Suppressor macrophage treated with lipopolysaccharide for 4 hours (primary cell): ENCODE results near the gene PDE2A.
A peak's percentile ranks its signal among the peaks of the same experiment; 100 is the strongest.
"Not testable (repeated sequence)": the region's sequence is repeated elsewhere in the genome, so short reads cannot be mapped to it uniquely, and the experiment has no call there.

ENCODE experiments used
- DNase-seq: peaks from one replicate; pipeline ENCODE4 v3.0.0-alpha.2; 2020

PDE2A gene

DNA sequence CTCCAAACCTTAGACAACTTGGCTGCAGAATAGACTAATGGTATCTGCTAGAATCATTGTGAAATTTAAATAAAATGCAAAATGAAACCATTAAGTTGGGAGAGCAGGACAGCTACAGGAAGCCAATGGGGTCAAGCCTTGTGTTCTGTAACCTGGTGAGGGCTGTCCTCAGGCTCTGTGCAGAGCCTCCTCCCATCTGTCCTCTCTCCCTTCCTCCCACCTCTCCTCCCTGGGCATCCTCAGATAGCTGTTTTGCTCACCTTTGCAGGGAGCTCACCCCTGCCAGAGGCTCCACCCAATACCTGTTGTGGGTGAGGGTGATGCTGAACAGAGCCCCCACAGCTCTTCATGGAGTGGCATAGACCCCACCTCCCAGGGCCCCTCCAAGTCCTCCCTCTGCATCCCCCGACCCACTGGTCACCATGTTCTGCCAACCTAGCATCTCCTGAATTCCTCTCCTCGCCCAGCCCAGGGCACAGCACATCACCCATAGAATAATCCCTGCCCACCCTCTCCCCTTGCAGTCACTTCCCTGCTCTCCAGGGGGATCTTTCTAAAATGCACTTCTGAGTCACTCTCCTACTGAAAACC is 100.3 kb downstream of the PDE2A start:
- DNase-seq: peak; percentile 23

- DNase-seq: peak; percentile 49
Observed at GRCh38 chr11:72573072-72573854, 101.0 kb downstream of the PDE2A start.

- DNase-seq: not testable (repeated sequence)
Observed at GRCh38 chr11:72572540-72572939, 101.7 kb downstream of the PDE2A start.

DNA sequence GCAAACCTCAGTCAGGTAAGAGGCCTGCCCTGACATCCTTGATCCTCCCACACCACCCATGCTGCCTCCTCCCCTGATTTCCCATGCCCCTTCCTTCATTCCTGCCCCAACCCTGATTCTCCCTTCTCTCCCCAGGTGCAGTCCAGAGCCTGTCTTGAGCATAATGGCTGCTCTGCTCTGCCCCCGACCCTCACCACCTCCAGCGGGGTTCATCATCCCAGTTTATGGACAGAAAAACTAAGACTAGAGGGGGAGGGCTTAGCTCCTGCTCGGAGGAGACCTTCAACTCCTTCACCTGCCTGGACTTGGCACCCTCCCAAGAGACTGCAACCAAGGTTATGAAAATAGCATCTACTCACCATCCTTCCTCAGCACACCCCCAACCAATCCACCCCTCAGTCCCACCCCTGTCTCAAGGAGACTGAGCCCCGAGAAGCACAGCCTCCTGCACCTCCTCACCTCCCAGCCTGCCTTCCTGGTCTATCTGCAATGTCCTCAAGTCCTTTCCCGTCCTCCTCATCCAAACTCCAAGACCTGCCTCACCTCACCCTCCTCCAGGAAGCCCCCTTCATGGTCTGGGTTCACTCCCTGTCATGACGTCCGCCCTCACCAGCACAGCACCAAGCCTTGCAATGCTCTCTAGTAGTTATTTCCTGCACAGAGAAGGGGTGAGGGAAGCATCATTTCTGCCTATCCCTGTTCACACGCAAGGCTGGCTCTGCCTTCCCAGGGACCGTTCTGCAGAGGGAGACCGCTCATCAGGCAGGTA is 103.1 kb downstream of the PDE2A start:
- no peak for DNase-seq

DNA sequence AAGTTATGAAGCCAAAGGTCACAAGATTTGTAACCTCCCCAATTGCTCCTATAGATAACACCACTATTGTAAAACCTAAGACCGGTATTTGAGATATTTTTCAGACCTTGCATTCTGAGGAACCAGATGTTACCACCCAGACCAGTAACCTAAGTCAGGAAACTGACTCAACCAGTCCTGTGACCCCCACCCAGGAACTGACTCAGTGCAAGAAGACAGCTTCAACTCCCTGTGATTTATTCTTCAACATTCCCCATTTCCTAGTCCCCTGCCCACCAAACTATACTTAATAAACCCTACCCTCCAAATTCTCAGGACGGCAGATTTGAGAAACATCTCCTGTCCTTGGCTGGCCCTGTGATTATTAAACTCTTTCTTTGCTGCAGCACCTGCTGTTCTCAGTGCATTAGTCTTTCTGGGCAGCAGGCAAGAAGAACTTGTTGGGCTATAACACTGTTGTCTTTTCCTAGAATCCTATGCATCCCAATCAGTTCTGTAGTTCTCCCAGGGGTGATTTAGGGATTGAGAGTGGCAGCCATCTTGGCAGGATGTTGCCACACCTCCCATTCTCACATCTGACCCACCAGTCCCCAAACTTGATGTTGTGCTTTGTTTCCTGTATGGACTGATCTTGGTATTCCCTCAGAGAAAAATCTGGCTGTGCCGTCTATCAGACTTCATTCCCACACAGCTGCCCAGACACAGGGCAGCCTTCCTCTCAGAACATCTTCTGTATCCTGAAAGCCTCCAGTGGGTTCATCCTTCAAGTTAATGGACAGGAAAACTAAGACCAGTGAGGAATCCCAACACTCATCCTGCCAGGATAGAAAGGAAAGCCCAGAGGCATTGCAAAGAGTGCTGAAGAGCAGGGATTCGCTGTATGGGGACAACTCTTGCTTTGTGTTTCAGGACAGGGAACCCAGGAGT is 104.0 kb downstream of the PDE2A start:
- peak; percentile 87 for DNase-seq

GRCh38 chr11:72568861-72569260 is 105.4 kb downstream of the PDE2A start:
- DNase-seq: no peak

GRCh38 chr11:72562431-72562830 is 111.8 kb downstream of the PDE2A start:
- DNase-seq: no peak

DNA sequence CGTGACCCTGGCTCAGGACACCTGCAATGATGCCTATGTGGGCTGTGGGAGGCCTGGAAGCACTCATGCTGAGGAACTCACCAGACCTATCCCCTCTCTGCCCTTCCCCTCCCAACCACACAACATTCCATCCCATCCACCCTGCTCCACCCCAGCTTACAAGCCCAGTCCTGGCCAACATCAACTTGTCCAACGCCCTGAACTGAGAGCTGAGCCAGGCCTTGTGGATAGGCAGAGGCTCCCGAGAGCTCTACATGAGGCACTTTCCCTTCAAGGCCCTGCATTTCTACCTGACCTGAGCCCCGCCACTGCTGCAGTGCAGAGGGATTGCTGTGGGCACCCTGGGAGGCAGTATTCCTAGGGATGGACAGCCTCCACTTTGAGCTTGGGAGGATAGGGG is 112.4 kb downstream of the PDE2A start:
- DNase-seq: no peak

DNA sequence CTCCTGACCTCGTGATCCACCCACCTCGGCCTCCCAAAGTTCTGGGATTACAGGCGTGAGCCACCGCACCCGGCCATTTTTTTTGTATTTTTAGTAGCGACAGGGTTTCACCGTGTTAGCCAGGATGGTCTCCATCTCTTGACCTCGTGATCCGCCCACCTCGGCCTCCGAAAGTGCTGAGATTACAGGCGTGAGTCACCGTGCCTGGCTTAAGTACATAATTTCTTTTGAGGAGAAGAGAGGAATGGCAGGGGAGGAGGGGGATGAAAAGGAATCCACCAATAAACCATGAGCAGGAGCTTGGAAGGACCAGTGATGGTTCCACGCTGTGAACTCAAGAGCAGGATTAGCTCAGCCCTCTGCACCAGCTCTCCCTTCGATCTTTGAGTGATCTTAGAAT is 113.4 kb downstream of the PDE2A start:
- DNase-seq: not testable (repeated sequence)

GRCh38 chr11:72556433-72556832 is 117.8 kb downstream of the PDE2A start:
- DNase-seq: no peak

- DNase-seq: not testable (repeated sequence)
Observed at GRCh38 chr11:72555014-72555522, 119.2 kb downstream of the PDE2A start.

DNA sequence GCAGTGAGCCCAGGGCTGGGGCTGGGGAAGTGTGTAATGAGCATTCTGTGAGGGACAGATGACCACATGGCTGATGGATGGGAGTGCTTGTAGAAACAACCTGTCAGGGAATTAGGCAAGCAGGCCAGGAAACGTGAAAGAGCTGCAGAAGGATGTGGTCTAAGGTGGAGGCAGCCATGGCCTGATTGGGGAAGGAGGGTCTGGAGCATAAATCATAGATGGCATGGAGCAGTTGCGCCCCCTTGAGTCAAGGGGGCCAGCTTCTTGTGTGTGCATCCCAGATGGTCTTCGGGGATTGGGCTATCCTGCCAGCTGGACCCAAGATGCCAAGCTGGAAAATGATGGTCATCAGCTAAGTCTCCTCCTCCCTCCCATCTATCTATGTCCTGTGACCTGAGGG is 120.5 kb downstream of the PDE2A start:
- DNase-seq: peak; percentile 40

- no peak for DNase-seq
Observed at GRCh38 chr11:72552399-72552910, 121.8 kb downstream of the PDE2A start.

DNA sequence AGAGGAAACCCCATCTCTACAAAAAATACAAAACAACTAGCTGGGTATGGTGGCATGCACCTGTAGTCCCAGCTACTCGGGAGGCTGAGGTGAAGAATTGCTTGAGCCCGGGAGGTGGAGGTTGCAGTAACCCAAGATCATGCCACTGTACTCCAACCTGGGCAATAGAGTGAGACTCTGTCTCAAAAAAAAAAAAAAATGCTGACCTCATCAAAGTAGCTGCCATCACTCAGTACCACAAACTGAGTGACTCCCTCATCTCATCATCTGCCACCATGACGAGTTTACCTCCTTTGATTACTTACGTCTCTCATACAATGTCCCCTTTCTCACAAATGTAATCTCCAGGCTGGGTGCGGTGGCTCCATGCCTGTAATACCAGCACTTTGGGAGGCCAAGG is 122.7 kb downstream of the PDE2A start:
- no peak for DNase-seq

DNA sequence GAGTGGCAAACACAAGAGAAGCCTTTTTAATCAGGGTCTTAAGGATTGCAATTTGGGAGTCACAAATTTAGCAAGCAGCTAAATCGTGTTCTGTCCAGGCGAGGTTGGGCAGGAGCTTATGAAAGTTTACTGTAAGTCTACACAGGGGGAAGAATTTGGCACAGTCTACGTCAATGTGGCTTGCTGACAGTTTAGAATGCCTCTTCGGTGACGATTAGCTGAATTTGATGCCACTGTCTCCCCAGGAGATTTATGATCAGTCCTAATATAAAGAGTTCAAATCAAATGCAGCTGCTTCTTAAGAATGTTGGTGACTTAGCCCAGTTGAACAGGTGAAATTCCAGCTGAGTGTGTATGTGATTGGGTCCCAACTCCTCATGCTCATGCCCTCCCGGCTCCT is 125.8 kb downstream of the PDE2A start:
- DNase-seq: no peak

DNA sequence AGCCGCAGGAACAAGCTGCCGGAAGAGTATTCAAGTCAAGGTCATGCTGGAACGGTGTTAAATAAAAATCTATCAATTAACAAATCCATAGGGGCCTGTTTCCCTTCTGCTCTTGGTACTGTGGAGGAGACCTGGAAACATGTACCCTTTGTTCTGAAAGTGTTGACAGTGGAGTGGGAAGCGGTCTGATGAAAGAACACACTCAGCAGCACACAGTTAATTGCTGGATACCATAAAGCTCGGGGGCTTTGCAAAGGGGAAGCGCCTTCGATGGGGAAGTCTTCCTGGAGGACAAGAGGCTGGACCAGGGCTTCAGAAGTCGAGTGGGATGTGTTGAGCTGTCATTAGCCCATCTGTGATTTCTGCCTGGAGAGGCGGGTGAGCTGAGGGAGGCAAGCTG is 127.4 kb downstream of the PDE2A start:
- DNase-seq: no peak

DNA sequence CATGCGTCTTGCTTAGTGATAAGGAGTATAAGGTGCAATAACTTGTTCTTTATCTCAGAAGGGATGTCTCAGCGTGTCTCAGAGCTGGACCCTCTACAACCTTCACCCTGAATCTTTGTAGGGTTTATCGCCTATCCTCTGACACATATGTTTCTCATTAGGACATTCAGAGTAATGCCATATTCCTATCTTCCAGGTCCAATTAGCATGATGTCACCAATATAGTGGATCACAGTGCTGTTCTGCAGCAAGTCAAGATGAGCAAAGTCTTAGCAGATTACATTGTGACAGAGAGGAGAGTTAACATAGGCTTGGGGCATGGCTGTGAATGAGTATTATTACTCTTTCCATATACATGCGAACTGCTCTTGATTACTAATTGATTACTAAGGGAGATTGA is 129.6 kb downstream of the PDE2A start:
- no peak for DNase-seq

GRCh38 chr11:72543849-72544542 is 130.2 kb downstream of the PDE2A start:
- DNase-seq: no peak

- no peak for DNase-seq
Observed at GRCh38 chr11:72541257-72541974, 132.8 kb downstream of the PDE2A start.

GRCh38 chr11:72537051-72537450 is 137.2 kb downstream of the PDE2A start:
- no peak for DNase-seq

DNA sequence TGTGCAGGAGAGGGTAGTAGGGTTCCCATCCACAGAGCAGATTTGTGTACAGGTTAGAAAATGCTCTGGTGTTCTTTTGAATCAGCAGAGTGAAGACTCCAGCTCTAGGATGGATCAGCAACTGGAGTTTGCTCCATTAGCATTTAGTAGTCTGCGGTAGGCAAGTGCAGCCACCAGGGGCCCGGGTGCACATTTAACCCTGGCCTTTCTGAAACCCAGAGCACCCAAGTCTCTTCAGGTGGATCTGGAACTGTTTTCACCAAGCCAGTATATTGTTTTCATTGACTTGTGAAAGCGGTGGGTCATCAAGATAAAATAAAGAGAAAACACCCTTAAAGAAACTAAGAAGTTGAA is 139.1 kb downstream of the PDE2A start:
- no peak for DNase-seq
